HG03520 (cell line): ENCODE measurements around the gene ZNF101.

Experiments
- ATAC-seq: cut with Tn5 transposase; IDR thresholded peaks from one replicate; pipeline ENCODE4 v1.9.1; 2021; ENCODE audit warnings: mild to moderate bottlenecking, moderate library complexity; ENCODE audit not compliant: unreplicated experiment

ZNF101 gene

GRCh38 chr19:19637523-19638251 lies 31.0 kb upstream of the ZNF101 start:
- no peak for ATAC-seq

- ATAC-seq = no peak
Measured at GRCh38 chr19:19642506-19643157, 26.0 kb upstream of the ZNF101 start.

GRCh38 chr19:19643158-19644053 lies 25.2 kb upstream of the ZNF101 start, which contains the start of gene GMIP:
GMIP (minus strand) TSS chr19:19643657; CDS start chr19:19643529, 128 bp downstream.
- ATAC-seq = peak; percentile 57

GRCh38 chr19:19644054-19644388 lies 24.6 kb upstream of the ZNF101 start:
- no peak for ATAC-seq

GRCh38 chr19:19645233-19645870 lies 23.3 kb upstream of the ZNF101 start:
- no peak for ATAC-seq

GRCh38 chr19:19647037-19647835 lies 21.4 kb upstream of the ZNF101 start:
- no peak for ATAC-seq

GRCh38 chr19:19649155-19649554 lies 19.5 kb upstream of the ZNF101 start:
- no peak for ATAC-seq

GRCh38 chr19:19649580-19649995 lies 19.1 kb upstream of the ZNF101 start:
- ATAC-seq = no peak

- ATAC-seq = no peak
Measured at GRCh38 chr19:19650331-19650730, 18.3 kb upstream of the ZNF101 start.

- no peak for ATAC-seq
Measured at GRCh38 chr19:19651076-19651475, 17.6 kb upstream of the ZNF101 start.

GRCh38 chr19:19652482-19653295 lies 15.9 kb upstream of the ZNF101 start:
- ATAC-seq = no peak

- no peak for ATAC-seq
Measured at GRCh38 chr19:19653597-19654147, 15.0 kb upstream of the ZNF101 start.

GRCh38 chr19:19654441-19654840 lies 14.2 kb upstream of the ZNF101 start:
- no peak for ATAC-seq

GRCh38 chr19:19655051-19655594 lies 13.5 kb upstream of the ZNF101 start:
- no peak for ATAC-seq

GRCh38 chr19:19655641-19656343 lies 12.8 kb upstream of the ZNF101 start:
- ATAC-seq = no peak

GRCh38 chr19:19656451-19657396 lies 11.9 kb upstream of the ZNF101 start:
- no peak for ATAC-seq

GRCh38 chr19:19657397-19657783 lies 11.2 kb upstream of the ZNF101 start:
- ATAC-seq = no peak
